CD4-positive, alpha-beta T cell treated with Interleukin-1 beta for 1 hour (primary cell): ENCODE measurements around the gene CAMSAP2.

Source experiments
- DNase-seq, 2 donors: peaks; one replicate each; pipeline ENCODE4 v3.0.0-alpha.2; 2020 to 2022

Gene CAMSAP2

GRCh38 chr1:200738327-200738948, at the start of gene CAMSAP2:
CAMSAP2 (plus strand) TSS chr1:200738893; CDS start chr1:200739828, 935 bp downstream.
- peak; percentile 66 to 68 for DNase-seq

GRCh38 chr1:200692316-200692715, 46.4 kb upstream of the CAMSAP2 start:
- no peak for DNase-seq

- DNase-seq = no peak
These were observed 45.4 kb upstream of the CAMSAP2 start for GRCh38 chr1:200693327-200693726.

GRCh38 chr1:200694738-200695137, 44.0 kb upstream of the CAMSAP2 start:
- DNase-seq = no peak

- peak in 1 of 2 donors; percentile 7 for DNase-seq
These were observed 38.8 kb upstream of the CAMSAP2 start for GRCh38 chr1:200699871-200700270.

- DNase-seq = no peak
These were observed 33.6 kb upstream of the CAMSAP2 start for GRCh38 chr1:200704986-200705500.

GRCh38 chr1:200706111-200706814, 32.4 kb upstream of the CAMSAP2 start:
- DNase-seq = no peak

GRCh38 chr1:200707116-200707515, 31.6 kb upstream of the CAMSAP2 start:
- DNase-seq = no peak

- no peak for DNase-seq
These were observed 30.5 kb upstream of the CAMSAP2 start for GRCh38 chr1:200708161-200708560.

GRCh38 chr1:200708769-200709168, 29.9 kb upstream of the CAMSAP2 start:
- no peak for DNase-seq

GRCh38 chr1:200710166-200710565, 28.5 kb upstream of the CAMSAP2 start:
- no peak for DNase-seq

- no peak for DNase-seq
These were observed 24.0 kb upstream of the CAMSAP2 start for GRCh38 chr1:200714504-200715187.

GRCh38 chr1:200720199-200720598, 18.5 kb upstream of the CAMSAP2 start:
- no peak for DNase-seq

GRCh38 chr1:200724064-200724463, 14.6 kb upstream of the CAMSAP2 start:
- no peak for DNase-seq

- DNase-seq = no peak
These were observed 11.4 kb upstream of the CAMSAP2 start for GRCh38 chr1:200727257-200727656.

GRCh38 chr1:200729863-200730262, 8.8 kb upstream of the CAMSAP2 start:
- no peak for DNase-seq

GRCh38 chr1:200731654-200732332, 6.9 kb upstream of the CAMSAP2 start:
- DNase-seq = no peak

- no peak for DNase-seq
These were observed 6.3 kb upstream of the CAMSAP2 start for GRCh38 chr1:200732438-200732837.

GRCh38 chr1:200733907-200734306, 4.8 kb upstream of the CAMSAP2 start:
- DNase-seq = no peak

GRCh38 chr1:200737647-200738291, 924 bp upstream of the CAMSAP2 start:
- peak in 1 of 2 donors; percentile 1 for DNase-seq

- peak; percentile 26 to 28 for DNase-seq
These were observed 407 bp downstream of the CAMSAP2 start for GRCh38 chr1:200738949-200739651.
